ENCODE results near the gene WDHD1.

DNA sequence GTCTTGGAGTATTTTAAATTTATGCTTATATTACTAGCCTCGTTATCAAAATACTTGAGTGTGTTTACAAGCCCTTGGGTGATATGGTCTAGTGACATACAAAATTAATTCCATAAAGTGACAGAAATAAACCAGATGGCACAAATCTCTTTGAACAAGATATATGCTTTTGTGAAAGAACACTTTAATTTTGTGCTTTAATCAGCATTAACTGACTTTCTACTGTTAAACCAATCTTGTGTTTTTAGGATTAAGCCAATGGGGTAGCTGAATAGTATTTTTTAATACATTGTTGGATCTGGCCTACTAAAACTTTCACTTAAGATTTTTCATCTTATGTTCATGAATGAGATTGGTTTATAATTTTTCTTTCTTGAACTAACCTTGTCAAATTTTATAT lies 93.9 kb downstream of the WDHD1 start:
- TF ChIP-seq, protein P1, sequence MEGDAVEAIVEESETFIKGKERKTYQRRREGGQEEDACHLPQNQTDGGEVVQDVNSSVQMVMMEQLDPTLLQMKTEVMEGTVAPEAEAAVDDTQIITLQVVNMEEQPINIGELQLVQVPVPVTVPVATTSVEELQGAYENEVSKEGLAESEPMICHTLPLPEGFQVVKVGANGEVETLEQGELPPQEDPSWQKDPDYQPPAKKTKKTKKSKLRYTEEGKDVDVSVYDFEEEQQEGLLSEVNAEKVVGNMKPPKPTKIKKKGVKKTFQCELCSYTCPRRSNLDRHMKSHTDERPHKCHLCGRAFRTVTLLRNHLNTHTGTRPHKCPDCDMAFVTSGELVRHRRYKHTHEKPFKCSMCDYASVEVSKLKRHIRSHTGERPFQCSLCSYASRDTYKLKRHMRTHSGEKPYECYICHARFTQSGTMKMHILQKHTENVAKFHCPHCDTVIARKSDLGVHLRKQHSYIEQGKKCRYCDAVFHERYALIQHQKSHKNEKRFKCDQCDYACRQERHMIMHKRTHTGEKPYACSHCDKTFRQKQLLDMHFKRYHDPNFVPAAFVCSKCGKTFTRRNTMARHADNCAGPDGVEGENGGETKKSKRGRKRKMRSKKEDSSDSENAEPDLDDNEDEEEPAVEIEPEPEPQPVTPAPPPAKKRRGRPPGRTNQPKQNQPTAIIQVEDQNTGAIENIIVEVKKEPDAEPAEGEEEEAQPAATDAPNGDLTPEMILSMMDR (optimal IDR thresholded peaks at IDR 0.05 in 1 of 3, IDR thresholded peaks at IDR 0.05 in 1 of 3, conservative IDR thresholded peaks at IDR 0.05 in 1 of 3; ENCODE audit: extremely low read depth in 1 of 3, insufficient read depth in 2 of 3, low read length in 3 of 3): no peak
- TF ChIP-seq EZH2 (IDR thresholded peaks at IDR 0.05; ENCODE audit: low read length): no peak
